ENCODE data around the gene TMED9. TPM values are rescaled to one million over a fixed set of nuclear protein-coding genes. Genes with fewer than 3 reads are reported as not detected.

TMED9 gene
- total RNA-seq, 4 donors from 2014 or later: 50.9 to 86.4 (median 72.9) TPM

DNA sequence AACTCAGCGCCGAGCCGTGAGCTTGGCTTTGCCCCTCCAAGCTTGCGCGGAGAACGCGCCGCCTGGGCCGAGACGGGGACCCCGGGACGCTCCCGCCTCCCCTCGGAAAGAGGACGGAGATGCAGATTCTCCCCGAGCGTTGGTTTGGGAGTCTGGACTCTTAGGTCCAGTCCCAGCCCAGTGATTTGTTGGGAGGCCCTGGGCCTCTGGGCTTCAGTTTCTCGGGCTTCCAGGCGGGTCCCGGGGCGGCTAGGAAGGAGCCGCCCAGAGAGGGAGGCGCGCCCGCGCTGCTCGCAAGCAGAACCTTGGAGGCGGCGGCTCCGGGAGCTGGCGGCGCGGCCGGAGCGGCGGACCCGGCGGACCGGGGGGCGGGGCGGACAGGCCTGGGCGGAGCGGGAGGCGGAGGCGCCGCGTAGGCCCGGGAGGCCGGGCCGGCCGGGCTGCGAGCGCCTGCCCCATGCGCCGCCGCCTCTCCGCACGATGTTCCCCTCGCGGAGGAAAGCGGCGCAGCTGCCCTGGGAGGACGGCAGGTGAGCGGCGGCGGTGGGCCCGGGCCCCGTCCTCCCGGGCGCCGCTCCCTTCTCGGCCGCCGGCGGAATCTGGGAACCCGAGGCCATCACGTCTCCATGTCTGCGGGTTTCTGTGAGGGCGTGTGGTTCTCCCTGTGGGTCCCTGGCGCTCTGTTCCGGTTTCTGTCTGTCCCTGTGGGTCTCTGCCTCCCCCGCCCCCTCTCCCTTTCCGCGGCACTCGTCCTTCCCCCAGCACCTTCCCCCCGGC is 7.9 kb downstream of the TMED9 start, which contains the start of gene B4GALT7:
B4GALT7 (plus strand) TSS at position 402 of the 777 bp plus-strand sequence; CDS start at position 481, 79 bp downstream.
- Histone ChIP-seq H3K4me3 (peak within 1 kb of the TSS; percentile 65 to 75), H3K4me1 (peaks cover 0 to 31% (median 8%) of the 10 kb centered on the region in 3 donors), H3K27ac (peak within 1 kb of the TSS; percentile 68 to 90 (median 85)), H3K36me3 (peaks cover 0 to 27% of the 10 kb centered on the region in 2 donors), H3K27me3 (no peaks in the 10 kb centered on the region), H3K9me3 (no peaks in the 10 kb centered on the region)
- ATAC-seq: peak; percentile 96
- 0% methylated on average over 4 to 9 of the region's 86 CpGs for WGBS, 2 donors (ENCODE audit: low coverage in 1 of 2)
- peak; percentile 53 for TF ChIP-seq POLR2AphosphoS5 (IDR thresholded peaks at IDR 0.05)
- peak; percentile 93 to 95 for TF ChIP-seq POLR2A (IDR thresholded peaks at IDR 0.05)
- TF ChIP-seq, protein P1, sequence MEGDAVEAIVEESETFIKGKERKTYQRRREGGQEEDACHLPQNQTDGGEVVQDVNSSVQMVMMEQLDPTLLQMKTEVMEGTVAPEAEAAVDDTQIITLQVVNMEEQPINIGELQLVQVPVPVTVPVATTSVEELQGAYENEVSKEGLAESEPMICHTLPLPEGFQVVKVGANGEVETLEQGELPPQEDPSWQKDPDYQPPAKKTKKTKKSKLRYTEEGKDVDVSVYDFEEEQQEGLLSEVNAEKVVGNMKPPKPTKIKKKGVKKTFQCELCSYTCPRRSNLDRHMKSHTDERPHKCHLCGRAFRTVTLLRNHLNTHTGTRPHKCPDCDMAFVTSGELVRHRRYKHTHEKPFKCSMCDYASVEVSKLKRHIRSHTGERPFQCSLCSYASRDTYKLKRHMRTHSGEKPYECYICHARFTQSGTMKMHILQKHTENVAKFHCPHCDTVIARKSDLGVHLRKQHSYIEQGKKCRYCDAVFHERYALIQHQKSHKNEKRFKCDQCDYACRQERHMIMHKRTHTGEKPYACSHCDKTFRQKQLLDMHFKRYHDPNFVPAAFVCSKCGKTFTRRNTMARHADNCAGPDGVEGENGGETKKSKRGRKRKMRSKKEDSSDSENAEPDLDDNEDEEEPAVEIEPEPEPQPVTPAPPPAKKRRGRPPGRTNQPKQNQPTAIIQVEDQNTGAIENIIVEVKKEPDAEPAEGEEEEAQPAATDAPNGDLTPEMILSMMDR (IDR thresholded peaks at IDR 0.05): peak in 2 of 4 experiments; percentile 25 to 41
- TF ChIP-seq EP300 (IDR thresholded peaks at IDR 0.05): no peak

DNA sequence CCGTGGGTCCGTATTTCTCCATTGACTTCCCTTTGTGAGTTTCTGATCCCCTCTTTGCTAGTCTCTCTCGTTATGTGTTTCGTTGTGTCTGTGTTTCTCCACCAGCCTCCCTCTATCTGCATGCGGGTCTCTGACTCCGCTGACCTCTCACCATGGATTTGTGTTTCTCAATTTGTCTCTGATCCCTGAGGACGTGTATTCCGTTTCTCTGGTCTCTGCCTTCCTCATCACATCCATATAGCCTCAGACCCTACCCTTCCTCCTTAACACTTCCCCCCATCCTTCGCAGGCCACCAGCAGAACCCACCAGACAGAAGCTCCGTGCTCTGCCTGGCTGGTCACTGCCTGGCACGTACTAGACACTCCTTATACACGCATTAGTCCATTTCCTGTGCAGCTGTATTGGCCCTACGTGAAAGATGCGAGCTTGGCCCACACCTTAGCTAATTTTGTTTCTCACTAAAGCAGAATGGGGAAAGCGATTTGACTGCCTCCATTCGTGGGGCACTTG is 8.6 kb downstream of the TMED9 start:
- H3K9me3 ChIP-seq: no peaks in the 10 kb centered on the region
- peaks cover 0 to 27% of the 10 kb centered on the region in 2 donors for H3K36me3 ChIP-seq
- peak overlapping the region; percentile 65 to 75 for H3K4me3 ChIP-seq
- H3K27ac ChIP-seq: peak overlapping the region in 3 of 4 donors; percentile 83 to 90 (median 87)
- no peaks in the 10 kb centered on the region for H3K27me3 ChIP-seq
- no peak for ATAC-seq
- TF ChIP-seq EP300 (IDR thresholded peaks at IDR 0.05): no peak
- no peak for TF ChIP-seq POLR2A (IDR thresholded peaks at IDR 0.05)
- TF ChIP-seq, protein P1 (IDR thresholded peaks at IDR 0.05): no peak
- TF ChIP-seq POLR2AphosphoS5 (IDR thresholded peaks at IDR 0.05): no peak
- WGBS, 2 donors (ENCODE audit: low coverage in 1 of 2): 5 to 13% methylated on average over 6 to 16 of the region's 16 CpGs
- peaks cover 0 to 31% (median 8%) of the 10 kb centered on the region in 3 donors for H3K4me1 ChIP-seq

DNA sequence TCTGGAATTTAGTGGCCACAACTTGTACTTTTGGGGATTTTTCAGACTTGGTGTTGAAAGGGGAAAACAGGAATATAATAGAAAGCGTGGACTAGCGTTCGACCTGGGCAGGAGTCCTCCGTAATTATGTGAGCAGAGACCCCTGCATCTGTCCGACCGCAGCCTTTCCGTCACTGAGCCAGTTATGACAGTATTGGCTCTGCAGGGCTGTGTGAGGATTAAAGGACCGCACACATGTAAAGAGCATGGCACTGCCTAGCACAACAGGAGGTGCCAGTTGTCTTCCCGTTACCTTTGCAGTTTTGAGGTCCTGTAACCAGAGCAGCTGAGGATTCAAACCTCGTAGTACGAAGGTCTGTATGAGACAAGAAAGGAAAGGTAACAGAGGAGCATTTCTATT is 9.1 kb downstream of the TMED9 start:
- 80 to 100% methylated on average over 3 to 9 of the region's 11 CpGs for WGBS, 2 donors (ENCODE audit: low coverage in 1 of 2)
- H3K27me3 ChIP-seq: no peaks in the 10 kb centered on the region
- H3K27ac ChIP-seq: no peak overlapping the region
- H3K4me1 ChIP-seq: peaks cover 0 to 31% (median 8%) of the 10 kb centered on the region in 3 donors
- TF ChIP-seq POLR2AphosphoS5 (IDR thresholded peaks at IDR 0.05) (no peak), EP300 (IDR thresholded peaks at IDR 0.05) (no peak), POLR2A (IDR thresholded peaks at IDR 0.05) (no peak)
- TF ChIP-seq, protein P1 (IDR thresholded peaks at IDR 0.05): no peak
- peak overlapping the region in 1 of 2 donors; percentile 75 for H3K4me3 ChIP-seq
- no peak for ATAC-seq
- H3K36me3 ChIP-seq: peaks cover 0 to 27% of the 10 kb centered on the region in 2 donors
- H3K9me3 ChIP-seq: no peaks in the 10 kb centered on the region

DNA sequence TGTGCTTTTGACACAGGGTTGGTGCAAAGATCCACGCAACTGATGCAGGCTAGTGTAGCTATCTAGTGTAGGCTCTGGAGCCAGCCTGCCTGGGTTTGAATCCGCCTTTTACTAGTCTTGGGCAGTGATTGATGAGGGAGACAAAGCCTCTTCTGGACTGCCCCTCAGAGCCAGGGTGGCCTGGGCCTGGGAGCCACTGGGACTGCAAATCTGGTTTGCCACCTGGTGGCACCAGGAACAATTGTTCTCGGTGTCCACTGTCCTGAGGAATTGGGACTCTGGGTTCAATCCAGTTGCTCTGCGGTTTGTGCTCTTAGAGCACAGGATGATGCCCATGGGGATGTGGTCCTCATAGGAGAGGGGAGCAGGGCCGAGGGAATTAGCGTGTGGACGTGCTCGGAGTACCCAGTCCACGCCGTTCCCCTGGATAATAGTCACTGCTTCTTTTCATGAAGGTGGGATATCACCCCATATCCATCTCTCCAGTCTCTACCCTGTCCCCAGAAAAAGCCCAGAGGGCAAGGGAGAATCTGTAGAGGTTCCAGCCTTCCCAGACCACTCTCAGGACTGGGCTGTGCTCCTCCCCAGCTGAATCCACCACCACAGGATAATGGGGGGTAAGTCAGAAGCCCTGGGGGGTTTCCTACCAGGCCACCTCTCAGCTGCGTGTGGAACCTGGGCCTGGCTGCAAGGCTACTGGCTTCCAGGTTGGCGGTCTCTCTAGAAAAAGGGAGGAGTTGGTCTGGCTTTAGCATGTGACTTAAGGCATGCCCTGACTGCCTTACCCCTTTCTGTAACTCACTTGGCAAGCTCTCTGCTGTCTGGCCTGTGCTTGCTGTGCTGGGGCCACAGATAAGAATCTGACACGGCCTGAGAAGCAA is 9.8 kb downstream of the TMED9 start:
- 87% methylated on average over 7 of the region's 13 CpGs; no CpG with 5 or more reads in 1 of the 2 donors for WGBS, 2 donors (ENCODE audit: low coverage in 1 of 2)
- TF ChIP-seq POLR2AphosphoS5 (IDR thresholded peaks at IDR 0.05) (no peak), POLR2A (IDR thresholded peaks at IDR 0.05) (no peak), EP300 (IDR thresholded peaks at IDR 0.05) (no peak)
- TF ChIP-seq, protein P1 (IDR thresholded peaks at IDR 0.05): no peak
- peaks cover 0 to 32% (median 8%) of the 10 kb centered on the region in 3 donors for H3K4me1 ChIP-seq
- H3K27ac ChIP-seq: no peak overlapping the region
- peaks cover 0 to 22% of the 10 kb centered on the region in 2 donors for H3K36me3 ChIP-seq
- ATAC-seq: no peak
- no peaks in the 10 kb centered on the region for H3K9me3 ChIP-seq
- H3K27me3 ChIP-seq: no peaks in the 10 kb centered on the region
- H3K4me3 ChIP-seq: no peak overlapping the region
